GM19239 (cell line): ENCODE measurements around the gene RALGPS2.
"Not testable (repeated sequence)": the region's sequence is repeated elsewhere in the genome, so short reads cannot be mapped to it uniquely, and the experiment has no call there.

ENCODE experiments used
- DNase-seq: peaks from one replicate; pipeline ENCODE4 v3.0.0; 2011; ENCODE audit warnings: low spot score; ENCODE audit not compliant: insufficient read length
- FAIRE-seq: peaks from 2 replicates; lab custom pipeline; 2011; peaks lifted over from hg19 to GRCh38; lab: Jason Lieb, UNC

Gene RALGPS2

GRCh38 chr1:178937695-178938094 lies 212.7 kb downstream of the RALGPS2 start:
- DNase-seq (no peak), FAIRE-seq (no peak)

- no peak for FAIRE-seq
- DNase-seq = no peak
These were observed 213.3 kb downstream of the RALGPS2 start for GRCh38 chr1:178938101-178938958.

DNA sequence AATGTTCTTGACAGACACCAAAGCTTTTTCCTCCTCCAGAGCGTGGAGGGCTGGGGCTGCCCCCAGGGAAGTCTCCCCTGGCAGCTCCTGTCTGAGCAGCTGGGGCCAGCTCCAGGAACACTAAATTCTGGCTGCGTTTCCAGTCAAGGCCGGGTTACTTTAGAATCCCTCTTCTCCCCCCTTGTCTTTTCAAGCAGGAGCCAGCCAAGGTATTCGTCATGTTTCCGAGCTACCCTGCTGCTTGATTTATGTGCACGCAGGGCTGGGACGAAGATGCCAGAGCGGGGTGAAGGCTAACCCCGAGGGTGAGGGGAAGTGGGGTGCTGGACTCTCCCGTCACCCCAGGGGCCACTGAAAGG lies 213.9 kb downstream of the RALGPS2 start:
- FAIRE-seq = no peak

DNA sequence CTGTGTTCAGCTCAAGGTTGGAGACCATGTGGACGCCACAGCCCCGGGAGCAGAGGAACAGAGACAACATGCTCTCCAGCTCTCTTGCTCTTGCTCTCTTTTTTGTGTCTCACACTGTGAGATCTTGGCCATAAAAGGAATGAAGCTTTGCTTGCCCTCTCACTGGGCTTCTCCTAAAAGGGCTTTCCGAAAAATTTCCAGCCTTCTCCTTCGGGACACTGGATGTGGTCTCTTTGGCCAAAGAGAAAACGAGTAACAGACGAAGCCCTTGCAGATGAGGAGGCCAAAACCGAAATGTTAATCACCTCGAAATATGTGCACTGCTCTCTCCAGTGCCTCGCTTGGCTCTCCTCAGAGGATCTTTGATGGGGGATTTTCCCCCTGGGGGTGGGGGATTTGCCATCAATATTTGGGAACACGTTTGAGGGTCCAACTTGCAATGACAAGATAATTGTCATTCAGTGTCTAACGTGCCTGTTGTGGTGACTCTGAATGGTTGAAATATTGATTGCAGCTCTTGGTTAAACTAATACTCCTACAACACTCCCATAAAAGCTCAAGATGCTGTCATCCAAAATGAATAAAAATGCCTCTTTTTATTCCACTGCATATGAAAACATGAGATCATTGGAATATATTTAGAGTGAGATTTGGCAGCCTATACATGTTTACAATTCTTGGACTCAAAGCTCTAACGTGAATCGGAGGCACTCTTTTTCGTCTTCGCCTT lies 214.5 kb downstream of the RALGPS2 start:
- DNase-seq (no peak), FAIRE-seq (no peak)

More for the DNA sequence above, 213.9 kb downstream of the RALGPS2 start:
- no peak for DNase-seq

DNA sequence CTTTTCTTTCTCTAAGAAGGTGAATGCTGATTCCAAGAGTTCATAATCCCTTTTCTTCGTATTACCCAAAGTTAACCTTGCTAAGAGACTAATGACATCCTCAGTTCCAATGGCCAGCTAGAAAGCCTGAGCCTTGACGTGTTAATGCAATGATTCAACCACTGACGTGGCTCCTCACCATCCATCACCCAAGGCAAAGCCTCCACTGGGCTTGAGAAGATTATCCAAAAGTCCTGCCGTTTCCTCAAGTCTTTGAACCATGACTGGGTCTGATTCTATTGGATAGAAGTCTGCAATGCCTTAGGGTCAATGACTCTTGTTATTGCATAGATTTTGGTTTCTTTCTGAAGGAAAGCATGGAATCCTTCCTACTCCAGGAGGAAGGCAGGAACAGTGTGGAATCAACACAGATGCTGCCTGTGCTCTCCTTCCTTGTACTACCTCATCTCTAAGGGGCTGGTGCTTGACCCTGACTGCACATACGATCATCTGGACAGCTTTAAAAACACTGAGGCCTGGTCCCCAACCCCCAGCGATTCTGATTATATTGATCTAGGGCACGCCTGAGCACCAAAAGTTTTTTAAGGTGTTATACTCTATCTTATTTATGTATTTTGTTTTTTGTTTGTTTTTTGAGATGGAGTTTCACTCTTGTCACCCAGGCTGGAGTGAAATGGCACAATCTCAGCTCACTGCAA lies 215.2 kb downstream of the RALGPS2 start:
- DNase-seq = no peak
- FAIRE-seq = no peak

DNA sequence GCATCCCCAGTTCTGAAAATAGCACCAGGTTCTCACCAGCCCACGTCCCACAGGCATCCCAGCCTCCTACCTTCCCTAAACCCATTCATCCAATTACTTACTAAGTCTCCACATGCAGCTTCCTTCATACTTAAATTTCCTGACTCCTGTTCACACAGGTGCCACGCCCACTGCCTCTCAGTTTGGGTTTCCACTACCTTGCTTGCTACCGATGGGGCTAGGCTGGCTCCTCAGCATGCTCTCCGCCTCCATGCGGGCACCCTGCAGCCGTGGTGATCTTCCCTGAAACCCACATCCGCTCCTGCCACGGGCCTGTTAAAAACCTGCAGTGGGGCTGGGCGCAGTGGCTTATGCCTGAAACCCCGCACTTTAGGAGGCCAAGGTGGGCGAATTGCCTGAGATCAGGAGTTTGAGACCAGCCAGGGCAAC lies 216.2 kb downstream of the RALGPS2 start:
- FAIRE-seq = no peak

GRCh38 chr1:178941849-178942248 lies 216.8 kb downstream of the RALGPS2 start:
- FAIRE-seq (no peak), DNase-seq (no peak)

More for the DNA sequence above, 216.2 kb downstream of the RALGPS2 start:
- DNase-seq = no peak

DNA sequence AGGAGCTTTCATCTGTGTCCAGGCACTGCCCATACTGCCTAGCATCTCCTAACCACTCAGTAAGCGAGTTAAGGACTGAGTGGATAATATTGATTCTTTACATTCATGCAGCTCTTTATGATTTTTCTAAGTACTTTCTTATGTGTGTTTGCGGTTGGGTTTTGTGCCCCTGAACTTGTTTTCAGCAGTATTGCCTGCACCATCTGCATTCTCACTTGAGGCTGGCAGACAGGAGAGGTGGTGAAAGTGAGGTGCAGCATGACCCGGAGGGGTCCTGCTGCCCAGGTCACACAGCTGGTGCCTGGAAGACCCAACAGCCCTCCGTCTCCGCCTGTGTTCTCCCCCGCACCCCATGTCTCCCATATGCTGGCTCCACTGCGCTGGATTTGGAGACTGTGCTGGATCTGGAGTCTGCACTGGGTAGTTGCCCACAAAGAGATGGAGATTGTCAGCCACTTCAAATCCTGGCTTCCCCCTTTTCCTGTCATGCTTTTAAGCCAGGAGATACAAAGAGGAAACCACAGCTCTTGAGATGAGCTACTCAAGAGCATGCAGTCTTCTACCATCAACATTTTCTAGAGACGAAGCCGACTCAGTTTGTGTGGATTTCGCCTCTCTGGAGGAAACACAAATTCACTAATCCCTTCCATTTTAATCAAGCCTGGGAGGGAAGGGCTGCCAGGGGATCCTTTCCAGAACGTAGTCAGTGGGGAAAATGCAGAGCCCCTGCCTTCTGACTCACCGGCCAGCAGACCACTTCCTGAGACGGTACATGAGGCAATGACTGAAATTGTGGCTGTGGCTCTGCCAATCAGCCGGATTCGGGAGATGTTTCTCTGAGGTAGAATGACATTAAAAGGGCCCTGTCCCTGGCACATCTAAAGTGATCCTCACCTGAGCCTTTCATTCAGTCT lies 217.5 kb downstream of the RALGPS2 start:
- no peak for FAIRE-seq
- DNase-seq = no peak

DNA sequence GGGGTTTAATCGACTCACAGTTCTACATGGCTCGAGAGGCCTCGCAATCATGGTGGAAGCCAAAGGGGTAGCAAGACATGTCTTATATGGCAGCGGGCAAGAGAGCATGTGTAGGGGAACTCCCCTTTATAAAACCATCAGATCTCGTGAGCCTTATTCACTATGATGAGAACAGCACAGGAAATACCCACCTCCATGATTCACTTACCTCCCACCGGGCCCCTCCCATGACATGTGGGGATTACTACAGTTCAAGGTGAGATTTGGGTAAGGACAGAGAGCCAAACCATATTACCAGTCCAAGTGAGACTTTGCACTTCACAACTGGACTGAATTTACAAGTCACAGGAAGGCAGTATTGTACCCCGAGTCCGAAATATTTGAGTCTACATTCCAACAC lies 219.7 kb downstream of the RALGPS2 start:
- DNase-seq (no peak), FAIRE-seq (no peak)

- FAIRE-seq (no peak), DNase-seq (no peak)
These were observed 220.8 kb downstream of the RALGPS2 start for GRCh38 chr1:178945763-178946266.

- FAIRE-seq (no peak), DNase-seq (no peak)
These were observed 221.4 kb downstream of the RALGPS2 start for GRCh38 chr1:178946416-178946815.

GRCh38 chr1:178946855-178947676 lies 222.0 kb downstream of the RALGPS2 start:
- no peak for DNase-seq

GRCh38 chr1:178947677-178947981 lies 222.6 kb downstream of the RALGPS2 start:
- DNase-seq (no peak), FAIRE-seq (no peak)

More at GRCh38 chr1:178946855-178947676, 222.0 kb downstream of the RALGPS2 start:
- FAIRE-seq = no peak

GRCh38 chr1:178948676-178949075 lies 223.6 kb downstream of the RALGPS2 start:
- FAIRE-seq (no peak), DNase-seq (no peak)

- not testable (repeated sequence) for FAIRE-seq, DNase-seq
These were observed 224.8 kb downstream of the RALGPS2 start for GRCh38 chr1:178949866-178950265.

DNA sequence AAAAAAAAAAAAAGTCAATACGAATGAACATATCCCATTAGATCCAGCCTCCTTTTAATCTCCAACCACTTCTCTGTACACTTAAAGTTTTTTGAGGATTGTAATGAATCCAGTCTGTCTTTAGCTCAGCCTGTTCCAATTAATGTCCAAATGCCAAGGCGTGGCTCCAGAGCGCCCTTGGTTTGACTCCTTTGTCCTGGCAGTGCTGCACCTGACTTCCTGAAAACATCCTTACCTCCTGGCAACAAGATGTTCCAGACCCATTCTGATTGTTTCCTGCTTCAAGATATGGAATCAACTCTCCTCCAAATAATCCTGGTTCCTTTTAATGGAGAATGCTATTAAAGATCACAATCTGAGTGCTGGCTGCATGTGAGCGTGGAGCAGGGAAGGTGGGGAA lies 226.6 kb downstream of the RALGPS2 start:
- no peak for DNase-seq
- no peak for FAIRE-seq

DNA sequence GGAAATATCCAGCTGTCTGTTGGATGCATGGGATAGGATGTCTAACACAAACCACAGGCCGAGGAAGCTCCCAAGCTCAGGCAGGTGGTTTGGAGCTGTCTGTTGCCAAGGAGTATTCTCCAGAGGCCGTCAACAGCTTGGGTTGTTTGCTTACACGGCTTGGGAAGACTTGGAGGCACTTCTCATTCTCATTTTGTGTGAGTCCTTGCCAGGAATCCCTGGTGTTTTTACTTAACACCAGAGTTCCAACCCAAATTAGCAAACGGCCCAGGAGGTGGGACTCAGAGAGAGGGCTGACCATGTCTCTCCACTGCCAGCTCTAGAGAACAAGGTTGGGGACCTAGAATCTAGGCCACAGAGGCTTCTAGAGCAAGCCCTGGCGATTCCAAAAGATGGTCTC lies 228.0 kb downstream of the RALGPS2 start:
- no peak for FAIRE-seq
- DNase-seq = no peak

DNA sequence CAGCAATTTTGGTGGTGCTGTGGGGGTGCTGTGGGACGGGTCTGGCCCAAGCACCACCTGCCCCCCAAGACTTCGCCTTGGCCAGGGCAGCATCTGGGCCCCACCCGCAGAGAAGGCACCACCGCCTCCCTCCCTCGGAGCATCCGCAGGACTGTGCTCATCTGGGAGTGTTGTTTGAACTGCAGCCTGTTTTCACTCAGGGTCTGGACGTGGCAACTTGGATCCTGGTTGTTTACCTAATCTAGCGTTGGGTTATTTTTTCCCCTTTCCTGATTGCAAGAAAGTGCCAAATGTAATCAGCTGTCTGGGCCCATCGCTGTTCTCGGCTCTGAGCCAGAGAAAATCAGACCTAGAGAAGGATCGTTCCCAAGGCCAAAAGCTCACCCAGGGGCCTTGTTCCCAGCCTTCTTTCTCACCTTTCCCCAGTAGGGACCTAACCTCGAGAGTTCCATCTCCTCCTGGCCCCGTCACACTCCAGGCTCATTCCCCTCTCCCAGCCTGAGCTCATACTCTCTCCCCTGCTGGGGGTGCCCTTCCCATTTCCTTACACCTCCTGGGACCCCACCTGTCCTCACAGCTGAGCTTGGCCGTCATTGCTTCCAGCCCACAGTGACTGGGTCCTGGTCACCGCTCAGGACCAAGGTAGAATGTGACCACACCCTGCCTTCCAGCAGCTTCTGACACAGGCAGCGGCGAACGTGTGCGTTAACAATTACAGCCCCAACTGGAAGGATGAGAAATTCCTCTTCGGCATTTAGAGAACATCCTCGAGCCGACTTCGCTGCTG lies 228.7 kb downstream of the RALGPS2 start:
- no peak for FAIRE-seq
- no peak for DNase-seq
